Stimulated activated CD4-positive, alpha-beta T cell treated with anti-CD3 and anti-CD28 coated beads, TNF-alpha, amount 100 ng/mL, for 4 hours (primary cell): Measurements from ENCODE around the gene UPK2.
"Not testable (repeated sequence)": the region's sequence is repeated elsewhere in the genome, so short reads cannot be mapped to it uniquely, and the experiment has no call there.

ENCODE experiments used
- DNase-seq, 3 experiments: peaks; one replicate each; pipeline ENCODE4 v3.0.0-alpha.2; 2020; ENCODE audit warnings: low read depth in 3 of 3

UPK2 gene

GRCh38 chr11:118988280-118988679, 32.2 kb downstream of the UPK2 start:
- DNase-seq: no peak

- DNase-seq: not testable (repeated sequence)
These were observed 35.5 kb downstream of the UPK2 start for GRCh38 chr11:118991486-118992038.

DNA sequence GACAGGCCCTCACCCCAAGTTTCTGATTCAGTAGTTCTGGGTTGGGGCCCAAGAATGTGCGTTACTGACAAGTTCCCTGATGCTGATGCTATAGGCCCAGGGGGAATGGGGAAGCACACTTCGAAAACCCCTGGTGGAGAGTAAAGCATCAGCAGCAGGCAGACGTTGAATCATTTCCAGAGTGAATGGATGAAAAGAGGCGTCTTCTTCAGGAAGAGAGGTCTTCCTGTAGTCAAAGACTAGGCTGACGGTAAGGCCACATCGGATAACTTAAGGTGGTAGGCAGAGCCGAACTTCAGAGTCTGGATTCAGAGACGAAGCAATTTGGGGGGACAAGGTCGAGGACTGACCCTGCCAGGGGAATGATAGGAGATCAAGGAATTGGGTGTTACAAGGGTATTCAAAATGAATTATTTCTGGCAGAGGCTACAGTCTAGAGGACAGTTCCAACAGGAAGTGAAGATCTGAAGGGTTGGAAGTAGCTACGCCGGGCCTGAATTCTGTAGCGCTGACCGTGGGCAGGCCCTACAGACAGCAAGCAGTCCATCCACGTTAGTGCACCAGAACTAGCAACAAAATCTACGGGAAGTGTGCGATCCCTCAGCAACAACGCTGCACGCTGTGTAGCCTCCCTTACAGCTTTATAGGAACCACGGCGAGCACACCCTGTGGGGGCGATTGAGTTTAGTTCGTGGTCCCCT, 41.0 kb downstream of the UPK2 start:
- no peak for DNase-seq

DNA sequence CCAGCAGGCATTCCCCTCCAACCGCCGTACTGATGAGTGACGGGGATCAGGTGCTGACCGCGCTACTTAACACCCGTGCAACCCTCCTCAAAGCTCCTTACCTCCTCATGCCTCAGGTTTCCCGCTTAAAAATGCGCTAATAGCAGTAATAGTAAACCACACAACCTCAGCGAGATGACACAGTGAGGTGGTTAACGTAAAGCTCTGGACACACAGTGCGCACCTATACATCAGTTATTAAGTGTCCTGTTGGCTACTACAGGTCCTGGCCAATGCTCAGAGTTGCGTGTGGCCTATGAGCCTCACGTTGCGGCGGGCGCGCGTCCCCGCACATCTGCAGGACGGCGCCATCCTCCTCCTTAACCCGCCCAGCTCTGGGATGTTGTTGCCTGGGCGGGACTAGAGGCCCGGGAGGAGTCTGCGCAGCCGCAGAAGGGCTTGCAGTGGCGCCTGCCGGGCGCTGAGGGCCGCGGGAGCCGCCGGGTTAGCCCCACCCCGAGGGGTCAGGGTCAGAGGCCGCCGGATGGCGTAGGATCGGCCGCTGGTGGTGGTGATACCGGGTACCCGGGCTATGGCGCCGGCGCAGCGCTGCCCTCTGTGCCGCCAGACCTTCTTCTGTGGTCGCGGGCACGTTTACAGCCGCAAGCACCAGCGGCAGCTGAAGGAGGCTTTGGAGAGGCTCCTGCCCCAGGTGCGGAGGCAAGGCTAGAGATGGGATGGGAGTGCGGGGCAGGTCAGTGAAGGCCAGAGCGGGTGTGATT, 41.7 kb downstream of the UPK2 start, which contains the start of gene CENATAC:
Gene CENATAC (plus strand): TSS at position 512 of the 761 bp plus-strand sequence. CDS start 60 bp downstream, at position 572.
- peak; percentile 89 to 93 (median 91) for DNase-seq

DNA sequence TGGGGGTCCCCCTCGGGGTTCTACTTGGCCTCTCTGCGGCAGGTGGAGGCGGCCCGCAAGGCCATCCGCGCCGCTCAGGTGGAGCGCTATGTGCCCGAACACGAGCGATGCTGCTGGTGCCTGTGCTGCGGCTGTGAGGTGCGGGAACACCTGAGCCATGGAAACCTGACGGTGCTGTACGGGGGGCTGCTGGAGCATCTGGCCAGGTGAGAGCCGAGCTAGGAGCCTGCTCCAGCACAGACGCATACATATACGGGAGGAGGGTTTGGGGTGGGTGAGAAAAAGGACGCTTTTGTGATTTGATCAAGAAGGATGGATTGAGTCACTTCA, 42.3 kb downstream of the UPK2 start:
- no peak for DNase-seq

GRCh38 chr11:118998822-118999221, 42.7 kb downstream of the UPK2 start:
- no peak for DNase-seq

DNA sequence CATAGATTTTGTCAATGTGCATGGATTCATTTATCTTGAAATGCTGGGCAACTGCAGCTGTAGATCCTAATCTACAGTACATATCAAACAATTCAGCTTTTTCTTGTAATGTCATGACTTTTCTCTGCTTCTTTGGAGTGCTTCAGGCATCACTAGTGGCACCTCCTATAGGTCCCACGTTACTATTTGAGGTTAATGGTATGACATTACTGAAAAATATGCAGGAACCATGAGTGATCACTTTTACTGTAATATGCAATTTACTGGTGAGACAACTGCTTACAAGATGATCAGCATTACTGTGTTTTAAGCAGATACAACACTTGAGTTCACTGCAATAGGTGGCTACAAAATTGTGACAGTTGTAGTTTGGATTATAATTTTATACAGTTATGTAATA, 44.8 kb downstream of the UPK2 start:
- DNase-seq: no peak

DNA sequence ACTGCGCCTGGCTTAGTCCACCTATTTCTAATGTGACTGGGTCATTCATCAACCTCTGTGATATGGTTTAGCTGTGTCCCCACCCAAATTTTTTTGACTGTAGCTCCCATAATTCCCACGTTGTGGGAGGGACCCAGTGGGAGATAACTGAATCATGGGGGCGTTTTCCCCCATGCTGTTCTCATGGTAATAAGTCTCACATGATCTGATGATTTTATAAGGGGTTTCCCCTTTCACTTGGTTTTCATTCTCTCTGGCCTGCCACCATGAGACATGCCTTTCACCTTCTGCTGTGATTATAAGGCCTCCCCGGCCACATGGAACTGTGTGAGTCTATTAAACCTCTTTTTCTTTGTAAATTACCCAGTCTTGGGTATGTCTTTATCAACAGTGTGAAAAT, 50.6 kb downstream of the UPK2 start:
- no peak for DNase-seq
